Measurements from ENCODE around the gene VPS37C. TPM values are rescaled to one million over a fixed set of nuclear protein-coding genes. Genes with fewer than 3 reads are reported as not detected.
"Not testable (repeated sequence)": the region's sequence is repeated elsewhere in the genome, so short reads cannot be mapped to it uniquely, and the experiment has no call there.

Gene VPS37C
- total RNA-seq, 1 experiment from 2014 or later, result 19.0 TPM

DNA sequence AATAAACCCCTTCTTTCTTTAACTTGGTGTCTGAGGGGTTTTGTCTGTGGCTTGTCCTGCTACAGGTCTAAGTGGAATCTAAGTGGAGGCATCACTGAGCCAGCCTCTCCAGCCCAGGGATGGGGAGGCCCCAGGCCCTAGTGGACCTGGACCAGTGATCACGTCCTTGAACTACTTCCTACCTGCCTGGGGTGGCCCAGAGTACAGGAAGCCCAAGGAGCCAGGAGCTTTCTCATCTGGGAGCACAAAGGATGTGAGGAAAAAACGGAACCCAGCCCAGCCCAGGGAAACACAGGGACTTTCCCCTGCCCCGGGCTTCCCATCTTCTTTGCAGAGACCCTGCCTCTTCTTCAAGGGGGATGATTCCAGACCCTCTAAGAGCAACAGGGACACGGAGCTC lies 62.4 kb downstream of the VPS37C start:
- no peak overlapping the region for H3K18ac ChIP-seq (ENCODE audit: insufficient read length, low read depth, low read length)
- H3K4me1 ChIP-seq (ENCODE audit: insufficient read depth, low read length), result no peaks in the 10 kb centered on the region
- no peak overlapping the region for H3K4me3 Mint-ChIP-seq
- H3K27ac Mint-ChIP-seq, result no peak overlapping the region
- H3K4me1 Mint-ChIP-seq, result no peaks in the 10 kb centered on the region
- H2BK12ac ChIP-seq (ENCODE audit: insufficient read length, low read depth, low read length), result no peak overlapping the region
- peaks cover 17% of the 10 kb centered on the region for H3K27me3 Mint-ChIP-seq (ENCODE audit: low read depth)
- TF ChIP-seq, protein P1, sequence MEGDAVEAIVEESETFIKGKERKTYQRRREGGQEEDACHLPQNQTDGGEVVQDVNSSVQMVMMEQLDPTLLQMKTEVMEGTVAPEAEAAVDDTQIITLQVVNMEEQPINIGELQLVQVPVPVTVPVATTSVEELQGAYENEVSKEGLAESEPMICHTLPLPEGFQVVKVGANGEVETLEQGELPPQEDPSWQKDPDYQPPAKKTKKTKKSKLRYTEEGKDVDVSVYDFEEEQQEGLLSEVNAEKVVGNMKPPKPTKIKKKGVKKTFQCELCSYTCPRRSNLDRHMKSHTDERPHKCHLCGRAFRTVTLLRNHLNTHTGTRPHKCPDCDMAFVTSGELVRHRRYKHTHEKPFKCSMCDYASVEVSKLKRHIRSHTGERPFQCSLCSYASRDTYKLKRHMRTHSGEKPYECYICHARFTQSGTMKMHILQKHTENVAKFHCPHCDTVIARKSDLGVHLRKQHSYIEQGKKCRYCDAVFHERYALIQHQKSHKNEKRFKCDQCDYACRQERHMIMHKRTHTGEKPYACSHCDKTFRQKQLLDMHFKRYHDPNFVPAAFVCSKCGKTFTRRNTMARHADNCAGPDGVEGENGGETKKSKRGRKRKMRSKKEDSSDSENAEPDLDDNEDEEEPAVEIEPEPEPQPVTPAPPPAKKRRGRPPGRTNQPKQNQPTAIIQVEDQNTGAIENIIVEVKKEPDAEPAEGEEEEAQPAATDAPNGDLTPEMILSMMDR (conservative IDR thresholded peaks at IDR 0.05), result no peak
- no peaks in the 10 kb centered on the region for H3K23me2 ChIP-seq (ENCODE audit: insufficient read length, low read depth, low read length, poor library complexity, severe bottlenecking)
- no peak overlapping the region for H3K27ac ChIP-seq (ENCODE audit: insufficient read length, low read depth, low read length)
- no peaks in the 10 kb centered on the region for H3K9me3 ChIP-seq (ENCODE audit: control insufficient read depth, low read depth, low read length)
- no peak overlapping the region for H3K14ac ChIP-seq (ENCODE audit: insufficient read depth, low read length)
- H3K9ac ChIP-seq (ENCODE audit: extremely low read depth, insufficient read length, low read length), result no peak overlapping the region
- no peak overlapping the region for H3K4me2 ChIP-seq (ENCODE audit: insufficient read depth, insufficient read length, low read length)
- no peaks in the 10 kb centered on the region for H3K27me3 ChIP-seq (ENCODE audit: insufficient read depth, low read length)
- H3K79me1 ChIP-seq (ENCODE audit: insufficient read depth, low read depth, low read length, poor library complexity, severe bottlenecking), result no peaks in the 10 kb centered on the region
- no CpG with 5 or more reads among the region's 4 CpGs for WGBS (ENCODE audit: extremely low coverage, insufficient read length, low lambda C conversion rate)
- H3K4ac ChIP-seq (ENCODE audit: low read depth, low read length), result no peak overlapping the region
- H2AK5ac ChIP-seq (ENCODE audit: insufficient read length, low read length), result no peak overlapping the region
- no peak overlapping the region for H2BK15ac ChIP-seq (ENCODE audit: low read depth, low read length)
- H4K5ac ChIP-seq (ENCODE audit: insufficient read length, low read depth, low read length), result no peak overlapping the region
- no peak overlapping the region for H4K91ac ChIP-seq (ENCODE audit: insufficient read length, low read depth, low read length)
- H4K20me1 ChIP-seq (ENCODE audit: control insufficient read depth, insufficient read depth, insufficient read length), result no peaks in the 10 kb centered on the region
- H3K23ac ChIP-seq (ENCODE audit: insufficient read length, low read depth, low read length), result no peak overlapping the region
- H3K79me2 ChIP-seq (ENCODE audit: insufficient read depth, low read length), result no peaks in the 10 kb centered on the region
- H3K36me3 Mint-ChIP-seq (ENCODE audit: insufficient read depth in 1 of 3, low read depth in 3 of 3), result peaks cover 0 to 4% (median 0%) of the 10 kb centered on the region in 3 experiments; a peak in 2 of 7 replicates
- H2BK20ac ChIP-seq (ENCODE audit: low read depth, low read length, poor library complexity, severe bottlenecking), result no peak overlapping the region
- no peak overlapping the region for H2BK120ac ChIP-seq (ENCODE audit: low read depth, low read length, poor library complexity, severe bottlenecking)
- H3K56ac ChIP-seq (ENCODE audit: insufficient read length, low read depth, low read length), result no peak overlapping the region
- DNase-seq, result no peak
- H2BK5ac ChIP-seq (ENCODE audit: insufficient read length, low read length), result no peak overlapping the region
- H3T11ph ChIP-seq (ENCODE audit: low read length), result no peak overlapping the region
- no peak overlapping the region for H4K8ac ChIP-seq (replicated peaks; ENCODE audit: insufficient read length, low read depth, low read length)
- H2AFZ ChIP-seq (ENCODE audit: low read length), result no peak overlapping the region
- H3K9me3 Mint-ChIP-seq, result peaks cover 7 to 8% of the 10 kb centered on the region in 2 experiments

- H3K23ac ChIP-seq (ENCODE audit: insufficient read length, low read depth, low read length); H3K23me2 ChIP-seq (ENCODE audit: insufficient read length, low read depth, low read length, poor library complexity, severe bottlenecking); H3K9ac ChIP-seq (ENCODE audit: extremely low read depth, insufficient read length, low read length); H2AK5ac ChIP-seq (ENCODE audit: insufficient read length, low read length); H3K4ac ChIP-seq (ENCODE audit: low read depth, low read length); H3K4me3 Mint-ChIP-seq; H4K8ac ChIP-seq (replicated peaks; ENCODE audit: insufficient read length, low read depth, low read length); H3K56ac ChIP-seq (ENCODE audit: insufficient read length, low read depth, low read length); H3K18ac ChIP-seq (ENCODE audit: insufficient read length, low read depth, low read length); H3K14ac ChIP-seq (ENCODE audit: insufficient read depth, low read length); H2BK12ac ChIP-seq (ENCODE audit: insufficient read length, low read depth, low read length); H3K79me2 ChIP-seq (ENCODE audit: insufficient read depth, low read length); H3K9me3 ChIP-seq (ENCODE audit: control insufficient read depth, low read depth, low read length); H3T11ph ChIP-seq (ENCODE audit: low read length); H3K36me3 Mint-ChIP-seq (ENCODE audit: insufficient read depth in 1 of 3, low read depth in 3 of 3); H3K4me1 ChIP-seq (ENCODE audit: insufficient read depth, low read length); H3K27me3 ChIP-seq (ENCODE audit: insufficient read depth, low read length); H2AFZ ChIP-seq (ENCODE audit: low read length); H2BK5ac ChIP-seq (ENCODE audit: insufficient read length, low read length); H2BK20ac ChIP-seq (ENCODE audit: low read depth, low read length, poor library complexity, severe bottlenecking); H4K5ac ChIP-seq (ENCODE audit: insufficient read length, low read depth, low read length); H4K20me1 ChIP-seq (ENCODE audit: control insufficient read depth, insufficient read depth, insufficient read length); H3K27ac ChIP-seq (ENCODE audit: insufficient read length, low read depth, low read length); H3K27ac Mint-ChIP-seq; H3K79me1 ChIP-seq (ENCODE audit: insufficient read depth, low read depth, low read length, poor library complexity, severe bottlenecking); H2BK15ac ChIP-seq (ENCODE audit: low read depth, low read length); H4K91ac ChIP-seq (ENCODE audit: insufficient read length, low read depth, low read length); H2BK120ac ChIP-seq (ENCODE audit: low read depth, low read length, poor library complexity, severe bottlenecking); H3K4me1 Mint-ChIP-seq; H3K4me2 ChIP-seq (ENCODE audit: insufficient read depth, insufficient read length, low read length); DNase-seq: not testable (repeated sequence)
- Mint-ChIP-seq H3K27me3 (ENCODE audit: low read depth) (peaks cover 19% of the 10 kb centered on the region), H3K9me3 (peaks cover 8 to 12% of the 10 kb centered on the region in 2 experiments)
- no CpG with 5 or more reads among the region's 2 CpGs for WGBS (ENCODE audit: extremely low coverage, insufficient read length, low lambda C conversion rate)
These were observed 63.0 kb downstream of the VPS37C start for GRCh38 chr11:61098261-61098660.
